ENCODE results near the gene SLC26A8. TPM values are rescaled to one million over a fixed set of nuclear protein-coding genes. Genes with fewer than 3 reads are reported as not detected.

The SLC26A8 gene
- total and polyA plus RNA-seq, 2 of the 13 experiments (the other 11 are each of a cell fraction or from before 2014, with no cell fraction given) = 0.46 TPM; not detected in 1

DNA sequence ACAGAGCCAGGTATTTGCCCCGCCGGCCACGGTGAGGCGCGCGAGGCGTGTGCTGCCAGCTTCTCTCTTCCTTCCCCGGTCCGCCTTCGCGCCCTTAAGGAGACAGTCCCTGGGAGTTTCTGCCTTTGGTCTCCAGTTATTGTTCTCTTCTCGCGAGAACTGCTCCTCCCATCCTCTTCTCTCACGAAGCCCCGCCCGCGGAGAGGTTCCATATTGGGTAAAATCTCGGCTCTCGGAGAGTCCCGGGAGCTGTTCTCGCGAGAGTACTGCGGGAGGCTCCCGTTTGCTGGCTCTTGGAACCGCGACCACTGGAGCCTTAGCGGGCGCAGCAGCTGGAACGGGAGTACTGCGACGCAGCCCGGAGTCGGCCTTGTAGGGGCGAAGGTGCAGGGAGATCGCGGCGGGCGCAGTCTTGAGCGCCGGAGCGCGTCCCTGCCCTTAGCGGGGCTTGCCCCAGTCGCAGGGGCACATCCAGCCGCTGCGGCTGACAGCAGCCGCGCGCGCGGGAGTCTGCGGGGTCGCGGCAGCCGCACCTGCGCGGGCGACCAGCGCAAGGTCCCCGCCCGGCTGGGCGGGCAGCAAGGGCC, 3.2 kb upstream of the SLC26A8 start, which contains the start of gene MAPK14 (continued):
- TF ChIP-seq, protein P1, sequence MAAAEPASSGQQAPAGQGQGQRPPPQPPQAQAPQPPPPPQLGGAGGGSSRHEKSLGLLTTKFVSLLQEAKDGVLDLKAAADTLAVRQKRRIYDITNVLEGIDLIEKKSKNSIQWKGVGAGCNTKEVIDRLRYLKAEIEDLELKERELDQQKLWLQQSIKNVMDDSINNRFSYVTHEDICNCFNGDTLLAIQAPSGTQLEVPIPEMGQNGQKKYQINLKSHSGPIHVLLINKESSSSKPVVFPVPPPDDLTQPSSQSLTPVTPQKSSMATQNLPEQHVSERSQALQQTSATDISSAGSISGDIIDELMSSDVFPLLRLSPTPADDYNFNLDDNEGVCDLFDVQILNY (CRISPR knock-in tag; conservative IDR thresholded peaks at IDR 0.05) = peak; percentile 33; the same call in 1 of the 2 replicates
- TF ChIP-seq, protein P2, sequence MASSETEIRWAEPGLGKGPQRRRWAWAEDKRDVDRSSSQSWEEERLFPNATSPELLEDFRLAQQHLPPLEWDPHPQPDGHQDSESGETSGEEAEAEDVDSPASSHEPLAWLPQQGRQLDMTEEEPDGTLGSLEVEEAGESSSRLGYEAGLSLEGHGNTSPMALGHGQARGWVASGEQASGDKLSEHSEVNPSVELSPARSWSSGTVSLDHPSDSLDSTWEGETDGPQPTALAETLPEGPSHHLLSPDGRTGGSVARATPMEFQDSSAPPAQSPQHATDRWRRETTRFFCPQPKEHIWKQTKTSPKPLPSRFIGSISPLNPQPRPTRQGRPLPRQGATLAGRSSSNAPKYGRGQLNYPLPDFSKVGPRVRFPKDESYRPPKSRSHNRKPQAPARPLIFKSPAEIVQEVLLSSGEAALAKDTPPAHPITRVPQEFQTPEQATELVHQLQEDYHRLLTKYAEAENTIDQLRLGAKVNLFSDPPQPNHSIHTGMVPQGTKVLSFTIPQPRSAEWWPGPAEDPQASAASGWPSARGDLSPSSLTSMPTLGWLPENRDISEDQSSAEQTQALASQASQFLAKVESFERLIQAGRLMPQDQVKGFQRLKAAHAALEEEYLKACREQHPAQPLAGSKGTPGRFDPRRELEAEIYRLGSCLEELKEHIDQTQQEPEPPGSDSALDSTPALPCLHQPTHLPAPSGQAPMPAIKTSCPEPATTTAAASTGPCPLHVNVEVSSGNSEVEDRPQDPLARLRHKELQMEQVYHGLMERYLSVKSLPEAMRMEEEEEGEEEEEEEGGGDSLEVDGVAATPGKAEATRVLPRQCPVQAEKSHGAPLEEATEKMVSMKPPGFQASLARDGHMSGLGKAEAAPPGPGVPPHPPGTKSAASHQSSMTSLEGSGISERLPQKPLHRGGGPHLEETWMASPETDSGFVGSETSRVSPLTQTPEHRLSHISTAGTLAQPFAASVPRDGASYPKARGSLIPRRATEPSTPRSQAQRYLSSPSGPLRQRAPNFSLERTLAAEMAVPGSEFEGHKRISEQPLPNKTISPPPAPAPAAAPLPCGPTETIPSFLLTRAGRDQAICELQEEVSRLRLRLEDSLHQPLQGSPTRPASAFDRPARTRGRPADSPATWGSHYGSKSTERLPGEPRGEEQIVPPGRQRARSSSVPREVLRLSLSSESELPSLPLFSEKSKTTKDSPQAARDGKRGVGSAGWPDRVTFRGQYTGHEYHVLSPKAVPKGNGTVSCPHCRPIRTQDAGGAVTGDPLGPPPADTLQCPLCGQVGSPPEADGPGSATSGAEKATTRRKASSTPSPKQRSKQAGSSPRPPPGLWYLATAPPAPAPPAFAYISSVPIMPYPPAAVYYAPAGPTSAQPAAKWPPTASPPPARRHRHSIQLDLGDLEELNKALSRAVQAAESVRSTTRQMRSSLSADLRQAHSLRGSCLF (CRISPR knock-in tag; IDR thresholded peaks at IDR 0.05; ENCODE audit: borderline replicate concordance) = no peak; the same call in 1 of the 2 replicates
- no peak; the same call in 1 of the 2 replicates for TF ChIP-seq ZSCAN25 (CRISPR knock-in tag; IDR thresholded peaks at IDR 0.05)
- TF ChIP-seq, protein P3, sequence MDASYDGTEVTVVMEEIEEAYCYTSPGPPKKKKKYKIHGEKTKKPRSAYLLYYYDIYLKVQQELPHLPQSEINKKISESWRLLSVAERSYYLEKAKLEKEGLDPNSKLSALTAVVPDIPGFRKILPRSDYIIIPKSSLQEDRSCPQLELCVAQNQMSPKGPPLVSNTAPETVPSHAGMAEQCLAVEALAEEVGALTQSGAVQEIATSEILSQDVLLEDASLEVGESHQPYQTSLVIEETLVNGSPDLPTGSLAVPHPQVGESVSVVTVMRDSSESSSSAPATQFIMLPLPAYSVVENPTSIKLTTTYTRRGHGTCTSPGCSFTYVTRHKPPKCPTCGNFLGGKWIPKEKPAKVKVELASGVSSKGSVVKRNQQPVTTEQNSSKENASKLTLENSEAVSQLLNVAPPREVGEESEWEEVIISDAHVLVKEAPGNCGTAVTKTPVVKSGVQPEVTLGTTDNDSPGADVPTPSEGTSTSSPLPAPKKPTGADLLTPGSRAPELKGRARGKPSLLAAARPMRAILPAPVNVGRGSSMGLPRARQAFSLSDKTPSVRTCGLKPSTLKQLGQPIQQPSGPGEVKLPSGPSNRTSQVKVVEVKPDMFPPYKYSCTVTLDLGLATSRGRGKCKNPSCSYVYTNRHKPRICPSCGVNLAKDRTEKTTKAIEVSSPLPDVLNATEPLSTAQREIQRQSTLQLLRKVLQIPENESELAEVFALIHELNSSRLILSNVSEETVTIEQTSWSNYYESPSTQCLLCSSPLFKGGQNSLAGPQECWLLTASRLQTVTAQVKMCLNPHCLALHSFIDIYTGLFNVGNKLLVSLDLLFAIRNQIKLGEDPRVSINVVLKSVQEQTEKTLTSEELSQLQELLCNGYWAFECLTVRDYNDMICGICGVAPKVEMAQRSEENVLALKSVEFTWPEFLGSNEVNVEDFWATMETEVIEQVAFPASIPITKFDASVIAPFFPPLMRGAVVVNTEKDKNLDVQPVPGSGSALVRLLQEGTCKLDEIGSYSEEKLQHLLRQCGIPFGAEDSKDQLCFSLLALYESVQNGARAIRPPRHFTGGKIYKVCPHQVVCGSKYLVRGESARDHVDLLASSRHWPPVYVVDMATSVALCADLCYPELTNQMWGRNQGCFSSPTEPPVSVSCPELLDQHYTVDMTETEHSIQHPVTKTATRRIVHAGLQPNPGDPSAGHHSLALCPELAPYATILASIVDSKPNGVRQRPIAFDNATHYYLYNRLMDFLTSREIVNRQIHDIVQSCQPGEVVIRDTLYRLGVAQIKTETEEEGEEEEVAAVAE (CRISPR knock-in tag; IDR thresholded peaks at IDR 0.05; ENCODE audit: borderline replicate concordance) = peak; percentile 79
- peak; percentile 92 for TF ChIP-seq ZNF614 (CRISPR knock-in tag; IDR thresholded peaks at IDR 0.05; ENCODE audit: borderline replicate concordance)
- TF ChIP-seq ZNF713 (CRISPR knock-in tag; IDR thresholded peaks at IDR 0.05) = peak; percentile 28; the same call in 1 of the 2 replicates
- TF ChIP-seq, protein P4, sequence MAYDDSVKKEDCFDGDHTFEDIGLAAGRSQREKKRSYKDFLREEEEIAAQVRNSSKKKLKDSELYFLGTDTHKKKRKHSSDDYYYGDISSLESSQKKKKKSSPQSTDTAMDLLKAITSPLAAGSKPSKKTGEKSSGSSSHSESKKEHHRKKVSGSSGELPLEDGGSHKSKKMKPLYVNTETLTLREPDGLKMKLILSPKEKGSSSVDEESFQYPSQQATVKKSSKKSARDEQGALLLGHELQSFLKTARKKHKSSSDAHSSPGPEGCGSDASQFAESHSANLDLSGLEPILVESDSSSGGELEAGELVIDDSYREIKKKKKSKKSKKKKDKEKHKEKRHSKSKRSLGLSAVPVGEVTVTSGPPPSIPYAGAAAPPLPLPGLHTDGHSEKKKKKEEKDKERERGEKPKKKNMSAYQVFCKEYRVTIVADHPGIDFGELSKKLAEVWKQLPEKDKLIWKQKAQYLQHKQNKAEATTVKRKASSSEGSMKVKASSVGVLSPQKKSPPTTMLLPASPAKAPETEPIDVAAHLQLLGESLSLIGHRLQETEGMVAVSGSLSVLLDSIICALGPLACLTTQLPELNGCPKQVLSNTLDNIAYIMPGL (CRISPR knock-in tag; IDR thresholded peaks at IDR 0.05; ENCODE audit: borderline replicate concordance in 1 of 2, low read depth in 1 of 2) = peak; percentile 95 to 96
- peak; percentile 45; the same call in 1 of the 2 replicates for TF ChIP-seq SIX4 (CRISPR knock-in tag; IDR thresholded peaks at IDR 0.05)
- TF ChIP-seq, protein P5, sequence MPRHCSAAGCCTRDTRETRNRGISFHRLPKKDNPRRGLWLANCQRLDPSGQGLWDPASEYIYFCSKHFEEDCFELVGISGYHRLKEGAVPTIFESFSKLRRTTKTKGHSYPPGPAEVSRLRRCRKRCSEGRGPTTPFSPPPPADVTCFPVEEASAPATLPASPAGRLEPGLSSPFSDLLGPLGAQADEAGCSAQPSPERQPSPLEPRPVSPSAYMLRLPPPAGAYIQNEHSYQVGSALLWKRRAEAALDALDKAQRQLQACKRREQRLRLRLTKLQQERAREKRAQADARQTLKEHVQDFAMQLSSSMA (CRISPR knock-in tag; IDR thresholded peaks at IDR 0.05) = peak; percentile 24; the same call in 1 of the 2 replicates
- peak; percentile 54; the same call in 1 of the 2 replicates for TF ChIP-seq HIVEP1 (CRISPR knock-in tag; IDR thresholded peaks at IDR 0.05)
- TF ChIP-seq, protein P6, sequence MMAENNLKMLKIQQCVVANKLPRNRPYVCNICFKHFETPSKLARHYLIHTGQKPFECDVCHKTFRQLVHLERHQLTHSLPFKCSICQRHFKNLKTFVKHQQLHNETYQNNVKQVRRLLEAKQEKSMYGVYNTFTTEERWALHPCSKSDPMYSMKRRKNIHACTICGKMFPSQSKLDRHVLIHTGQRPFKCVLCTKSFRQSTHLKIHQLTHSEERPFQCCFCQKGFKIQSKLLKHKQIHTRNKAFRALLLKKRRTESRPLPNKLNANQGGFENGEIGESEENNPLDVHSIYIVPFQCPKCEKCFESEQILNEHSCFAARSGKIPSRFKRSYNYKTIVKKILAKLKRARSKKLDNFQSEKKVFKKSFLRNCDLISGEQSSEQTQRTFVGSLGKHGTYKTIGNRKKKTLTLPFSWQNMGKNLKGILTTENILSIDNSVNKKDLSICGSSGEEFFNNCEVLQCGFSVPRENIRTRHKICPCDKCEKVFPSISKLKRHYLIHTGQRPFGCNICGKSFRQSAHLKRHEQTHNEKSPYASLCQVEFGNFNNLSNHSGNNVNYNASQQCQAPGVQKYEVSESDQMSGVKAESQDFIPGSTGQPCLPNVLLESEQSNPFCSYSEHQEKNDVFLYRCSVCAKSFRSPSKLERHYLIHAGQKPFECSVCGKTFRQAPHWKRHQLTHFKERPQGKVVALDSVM (CRISPR knock-in tag; IDR thresholded peaks at IDR 0.05) = peak; percentile 59
- peak; percentile 92 for TF ChIP-seq ERF (CRISPR knock-in tag; IDR thresholded peaks at IDR 0.05)
